T-helper 9 cell (primary cell): ENCODE measurements around the gene FGFR2.

Experiments used
- DNase-seq: peaks from one replicate; pipeline ENCODE4 v3.0.0-alpha.2; 2020

FGFR2 gene

GRCh38 chr10:121484401-121484800 lies 113.8 kb downstream of the FGFR2 start:
- DNase-seq = no peak

GRCh38 chr10:121481180-121481579 lies 117.1 kb downstream of the FGFR2 start:
- DNase-seq = no peak

GRCh38 chr10:121478556-121478955 lies 119.7 kb downstream of the FGFR2 start:
- DNase-seq = no peak

GRCh38 chr10:121469797-121470606 lies 128.2 kb downstream of the FGFR2 start:
- no peak for DNase-seq

- no peak for DNase-seq
Measured at GRCh38 chr10:121468726-121469125, 129.5 kb downstream of the FGFR2 start.

GRCh38 chr10:121466424-121466823 lies 131.8 kb downstream of the FGFR2 start:
- DNase-seq = no peak

- DNase-seq = no peak
Measured at GRCh38 chr10:121465215-121465614, 133.0 kb downstream of the FGFR2 start.

- DNase-seq = no peak
Measured at GRCh38 chr10:121464517-121464916, 133.7 kb downstream of the FGFR2 start.

- no peak for DNase-seq
Measured at GRCh38 chr10:121462955-121463354, 135.3 kb downstream of the FGFR2 start.

GRCh38 chr10:121462281-121462680 lies 136.0 kb downstream of the FGFR2 start:
- DNase-seq = no peak

GRCh38 chr10:121461307-121461706 lies 136.9 kb downstream of the FGFR2 start:
- no peak for DNase-seq

GRCh38 chr10:121460733-121461132 lies 137.5 kb downstream of the FGFR2 start:
- DNase-seq = no peak

GRCh38 chr10:121459622-121460453 lies 138.4 kb downstream of the FGFR2 start:
- no peak for DNase-seq

- DNase-seq = no peak
Measured at GRCh38 chr10:121459279-121459621, 139.0 kb downstream of the FGFR2 start.

GRCh38 chr10:121457729-121458128 lies 140.5 kb downstream of the FGFR2 start:
- no peak for DNase-seq

- DNase-seq = no peak
Measured at GRCh38 chr10:121455377-121455776, 142.9 kb downstream of the FGFR2 start.

GRCh38 chr10:121454781-121455180 lies 143.5 kb downstream of the FGFR2 start:
- no peak for DNase-seq

- no peak for DNase-seq
Measured at GRCh38 chr10:121453160-121453559, 145.1 kb downstream of the FGFR2 start.

GRCh38 chr10:121452581-121452980 lies 145.7 kb downstream of the FGFR2 start:
- no peak for DNase-seq

- no peak for DNase-seq
Measured at GRCh38 chr10:121450247-121450646, 148.0 kb downstream of the FGFR2 start.

GRCh38 chr10:121449482-121449924 lies 148.7 kb downstream of the FGFR2 start:
- no peak for DNase-seq

- no peak for DNase-seq
Measured at GRCh38 chr10:121448766-121449421, 149.3 kb downstream of the FGFR2 start.

GRCh38 chr10:121444520-121445165 lies 153.6 kb downstream of the FGFR2 start:
- DNase-seq = no peak
